ENCODE results near the gene WFDC11. TPM values are rescaled to one million over a fixed set of nuclear protein-coding genes. Genes with fewer than 3 reads are reported as not detected.
"Not testable (repeated sequence)": the region's sequence is repeated elsewhere in the genome, so short reads cannot be mapped to it uniquely, and the experiment has no call there.

WFDC11 gene
- not detected for total RNA-seq

GRCh38 chr20:45670139-45670538, at the start of gene WFDC11:
TSS of gene WFDC11 (minus strand) at chr20:45670239. CDS start at chr20:45650600, 19,639 bp downstream.
- no peak within 1 kb of the TSS for H3K4me3 Mint-ChIP-seq
- no peaks in the 10 kb centered on the region for H3K9me3 Mint-ChIP-seq
- H3K27ac Mint-ChIP-seq: no peak within 1 kb of the TSS
- no peaks in the 10 kb centered on the region for H3K4me1 Mint-ChIP-seq (ENCODE audit: low read depth)
- POLR2A ChIA-PET: no interaction called here
- peaks cover 23% of the 10 kb centered on the region for H3K27me3 Mint-ChIP-seq
- CTCF ChIA-PET: no interaction called here
- intact Hi-C loops (cut with micrococcal nuclease): no loop called here
- DNase-seq: no peak
- H3K36me3 Mint-ChIP-seq: no peaks in the 10 kb centered on the region

DNA sequence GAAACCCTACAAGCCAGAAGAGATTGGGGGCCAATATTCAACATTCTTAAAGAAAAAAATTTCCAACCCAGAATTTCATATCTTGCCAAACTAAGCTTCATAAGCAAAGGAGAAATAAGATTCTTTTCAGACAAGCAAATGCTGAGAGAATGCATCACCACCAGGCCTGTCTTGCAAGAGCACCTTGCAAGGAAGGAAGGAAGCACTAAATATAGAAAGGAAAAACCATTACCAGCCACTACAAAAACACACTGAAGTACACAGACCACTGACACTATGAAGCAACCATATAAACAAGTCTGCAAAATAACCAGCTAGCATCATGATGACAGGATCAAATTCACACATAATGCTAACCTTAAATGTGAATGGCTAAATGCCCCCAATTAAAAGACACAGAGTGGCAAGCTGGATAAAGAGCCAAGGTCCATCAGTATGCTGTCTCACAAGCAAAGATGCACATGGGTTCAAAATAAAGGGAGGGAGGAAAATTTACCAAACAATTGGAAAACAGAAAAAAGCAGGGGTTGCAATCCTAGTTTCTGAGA, 46.2 kb upstream of the WFDC11 start:
- H3K27ac Mint-ChIP-seq; DNase-seq; H3K36me3 Mint-ChIP-seq; POLR2A ChIA-PET; H3K4me1 Mint-ChIP-seq (ENCODE audit: low read depth); intact Hi-C loops (cut with micrococcal nuclease); CTCF ChIA-PET; H3K9me3 Mint-ChIP-seq; H3K4me3 Mint-ChIP-seq: not testable (repeated sequence)
- H3K27me3 Mint-ChIP-seq: peaks cover 28% of the 10 kb centered on the region

DNA sequence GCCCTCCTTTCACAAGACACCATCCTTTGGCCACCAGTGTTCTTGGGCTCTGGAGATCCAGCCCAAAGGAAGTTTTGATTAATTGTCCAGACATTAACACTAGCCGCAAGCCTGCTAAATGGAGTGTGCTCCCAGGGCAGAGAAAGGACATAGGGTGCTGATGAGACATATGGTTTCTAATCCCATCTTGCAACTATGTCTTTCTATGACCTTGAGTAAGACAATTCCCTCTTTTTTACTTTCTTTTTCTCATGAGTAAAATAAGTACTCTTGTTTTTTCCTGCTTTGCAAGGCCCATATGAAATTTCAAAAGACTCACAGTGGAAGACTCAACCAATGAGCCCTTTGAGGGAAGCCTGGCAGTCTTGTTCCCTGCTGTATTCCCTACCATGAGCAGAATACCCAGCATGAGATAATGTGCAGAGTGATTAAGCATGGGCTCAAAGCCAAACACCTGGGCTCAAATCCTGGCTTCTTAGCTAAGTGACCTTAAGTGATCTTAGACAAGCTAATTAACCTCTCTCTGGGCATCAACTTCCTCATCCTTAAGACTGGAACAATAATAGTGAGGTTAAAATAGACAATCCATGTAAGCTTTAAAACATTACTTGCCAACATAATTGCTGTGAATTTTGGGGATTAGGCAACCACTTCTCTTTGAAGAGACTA, 35.1 kb upstream of the WFDC11 start, which contains the start of gene WFDC10B:
Gene WFDC10B (minus strand): TSS at position 51 of the 669 bp plus-strand sequence. CDS start 19,027 bp downstream, outside the sequence.
- Mint-ChIP-seq H3K36me3 (no peaks in the 10 kb centered on the region), H3K9me3 (no peaks in the 10 kb centered on the region), H3K4me1 (ENCODE audit: low read depth) (no peaks in the 10 kb centered on the region), H3K4me3 (no peak within 1 kb of the TSS), H3K27me3 (peaks cover 32% of the 10 kb centered on the region), H3K27ac (no peak within 1 kb of the TSS)
- no peak for DNase-seq
- ChIA-PET CTCF (no interaction called here), POLR2A (no interaction called here)
- intact Hi-C loops (cut with micrococcal nuclease): no loop called here

- H3K4me3 Mint-ChIP-seq: no peak within 1 kb of the TSS
- no peak within 1 kb of the TSS for H3K27ac Mint-ChIP-seq
- H3K4me1 Mint-ChIP-seq (ENCODE audit: low read depth): no peaks in the 10 kb centered on the region
- H3K9me3 Mint-ChIP-seq: no peaks in the 10 kb centered on the region
- H3K27me3 Mint-ChIP-seq: peaks cover 17% of the 10 kb centered on the region
- no peak for DNase-seq
- H3K36me3 Mint-ChIP-seq: no peaks in the 10 kb centered on the region
- ChIA-PET CTCF (no interaction called here), POLR2A (no interaction called here)
- intact Hi-C loops (cut with micrococcal nuclease): no loop called here
These were observed 31.8 kb upstream of the WFDC11 start, which contains the start of gene WFDC13 for GRCh38 chr20:45701873-45702272. TSS of gene WFDC13 (plus strand) at chr20:45702038. CDS start at chr20:45702124, 86 bp downstream.

- Mint-ChIP-seq H3K36me3 (no peaks in the 10 kb centered on the region), H3K4me3 (no peak overlapping the region), H3K4me1 (ENCODE audit: low read depth) (no peaks in the 10 kb centered on the region), H3K9me3 (no peaks in the 10 kb centered on the region), H3K27ac (no peak overlapping the region), H3K27me3 (peaks cover 16% of the 10 kb centered on the region)
- POLR2A ChIA-PET: no interaction called here
- no peak for DNase-seq
- CTCF ChIA-PET: no interaction called here
- intact Hi-C loops (cut with micrococcal nuclease): no loop called here
These were observed 31.1 kb upstream of the WFDC11 start for GRCh38 chr20:45701104-45701503.

DNA sequence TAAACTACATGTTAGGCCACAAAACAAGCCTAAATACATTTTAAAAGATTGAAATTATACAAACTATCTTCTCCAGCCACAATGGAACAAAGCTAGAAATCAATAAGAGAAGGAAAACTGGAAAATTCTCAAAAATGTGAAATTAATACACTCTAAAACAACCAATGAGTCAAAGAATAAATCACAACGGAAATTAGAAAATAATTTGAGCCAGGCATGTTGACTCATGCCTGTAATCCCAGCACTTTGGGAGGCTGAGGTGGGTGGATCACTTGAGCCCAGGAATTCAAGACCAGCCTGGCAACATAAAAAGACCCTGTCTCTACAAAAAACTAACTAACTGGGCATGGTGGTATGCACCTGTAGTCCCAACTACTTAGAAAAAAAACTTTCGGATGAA, 25.5 kb upstream of the WFDC11 start:
- CTCF ChIA-PET: interaction anchor here (1.7 kb wide), 1 partner anchor 76 kb away, joined by 4 read pairs; no protein-coding TSS in a partner anchor
- H3K36me3 Mint-ChIP-seq: no peaks in the 10 kb centered on the region

DNA sequence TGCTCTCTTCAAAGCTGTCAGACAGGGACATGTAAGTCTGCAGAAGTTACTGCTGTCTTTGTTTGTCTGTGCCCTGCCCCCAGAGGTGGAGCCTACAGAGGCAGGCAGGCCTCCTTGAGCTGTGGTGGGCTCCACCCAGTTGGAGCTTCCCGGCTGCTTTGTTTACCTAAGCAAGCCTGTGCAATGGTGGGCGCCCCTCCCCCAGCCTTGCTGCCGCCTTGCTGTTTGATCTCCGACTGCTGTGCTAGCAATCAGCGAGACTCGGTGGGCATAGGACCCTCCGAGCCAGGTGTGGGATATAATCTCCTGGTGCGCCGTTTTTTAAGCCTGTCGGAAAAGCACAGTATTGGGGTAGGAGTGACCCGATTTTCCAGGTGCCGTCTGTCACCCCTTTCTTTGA, 23.3 kb upstream of the WFDC11 start:
- H3K4me3 Mint-ChIP-seq, CTCF ChIA-PET, H3K27ac Mint-ChIP-seq: not testable (repeated sequence)

More for the DNA sequence above, 25.5 kb upstream of the WFDC11 start:
- intact Hi-C loops (cut with micrococcal nuclease): no loop called here
- H3K4me1 Mint-ChIP-seq (ENCODE audit: low read depth): no peaks in the 10 kb centered on the region
- POLR2A ChIA-PET: no interaction called here
- H3K27me3 Mint-ChIP-seq: peaks cover 22% of the 10 kb centered on the region
- H3K4me3 Mint-ChIP-seq: no peak overlapping the region
- H3K27ac Mint-ChIP-seq: no peak overlapping the region
- DNase-seq: no peak
- H3K9me3 Mint-ChIP-seq: no peaks in the 10 kb centered on the region

GRCh38 chr20:45685896-45686295, 15.9 kb upstream of the WFDC11 start:
- Mint-ChIP-seq H3K4me1 (ENCODE audit: low read depth) (no peaks in the 10 kb centered on the region), H3K27me3 (peaks cover 24% of the 10 kb centered on the region), H3K9me3 (no peaks in the 10 kb centered on the region), H3K27ac (no peak overlapping the region), H3K4me3 (no peak overlapping the region), H3K36me3 (peaks cover 1% of the 10 kb centered on the region)
- no peak for DNase-seq
- CTCF ChIA-PET: interaction anchor here (0.6 kb wide), 1 partner anchor 79 kb away, joined by 3 read pairs; no protein-coding TSS in a partner anchor
- intact Hi-C loops (cut with micrococcal nuclease): no loop called here
- POLR2A ChIA-PET: no interaction called here

More for the DNA sequence above, 23.3 kb upstream of the WFDC11 start:
- intact Hi-C loops (cut with micrococcal nuclease); H3K36me3 Mint-ChIP-seq; H3K9me3 Mint-ChIP-seq; POLR2A ChIA-PET; DNase-seq; H3K4me1 Mint-ChIP-seq (ENCODE audit: low read depth): not testable (repeated sequence)
- H3K27me3 Mint-ChIP-seq: peaks cover 24% of the 10 kb centered on the region

DNA sequence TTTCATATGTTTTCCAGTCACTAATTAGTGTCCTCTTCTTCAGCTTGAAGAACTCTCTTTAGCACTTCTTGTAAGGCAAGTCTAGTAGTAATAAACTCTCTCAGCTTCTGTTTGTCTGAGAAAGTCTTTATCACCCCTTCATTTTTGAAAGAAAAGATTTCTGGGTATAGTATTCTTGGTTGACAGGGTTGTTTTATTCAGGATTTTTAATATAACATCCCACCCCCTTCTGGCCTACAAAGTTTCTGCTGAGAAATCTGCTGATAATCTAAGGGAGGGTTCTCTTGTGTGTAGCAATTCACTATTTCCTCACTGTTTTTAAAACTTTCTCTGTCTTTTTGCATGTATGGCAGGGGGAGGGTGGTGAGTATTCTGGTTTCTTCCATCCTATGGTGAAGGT, 9.6 kb upstream of the WFDC11 start:
- intact Hi-C loops (cut with micrococcal nuclease): no loop called here
- POLR2A ChIA-PET: no interaction called here
- CTCF ChIA-PET: no interaction called here

DNA sequence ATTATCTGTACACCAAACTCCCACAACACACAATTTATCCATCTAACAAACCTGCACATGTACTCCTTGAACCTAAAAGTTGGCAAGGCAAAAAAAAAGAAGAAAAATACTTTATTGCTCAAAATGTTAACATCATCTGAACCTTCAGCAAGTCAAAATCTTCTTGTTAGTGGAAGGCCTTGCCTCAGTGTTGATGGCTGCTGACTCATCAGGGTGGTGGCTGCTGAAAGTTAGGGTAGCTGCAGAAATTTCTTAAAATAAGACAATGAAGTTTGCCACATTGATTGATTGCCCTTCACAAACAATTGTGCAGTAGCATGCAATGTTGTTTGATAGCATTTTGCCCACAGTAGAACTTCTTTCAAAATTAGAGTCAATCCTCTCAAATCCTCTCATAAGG, 2.7 kb upstream of the WFDC11 start:
- peaks cover 2% of the 10 kb centered on the region for H3K9me3 Mint-ChIP-seq
- CTCF ChIA-PET: no interaction called here
- no peaks in the 10 kb centered on the region for H3K4me1 Mint-ChIP-seq (ENCODE audit: low read depth)
- H3K27ac Mint-ChIP-seq: no peak overlapping the region
- no peak for DNase-seq
- no peaks in the 10 kb centered on the region for H3K36me3 Mint-ChIP-seq
- H3K4me3 Mint-ChIP-seq: no peak overlapping the region
- H3K27me3 Mint-ChIP-seq: peaks cover 20% of the 10 kb centered on the region
- POLR2A ChIA-PET: no interaction called here
- intact Hi-C loops (cut with micrococcal nuclease): no loop called here

More for the DNA sequence above, 9.6 kb upstream of the WFDC11 start:
- no peak for DNase-seq
- Mint-ChIP-seq H3K36me3 (peaks cover 4% of the 10 kb centered on the region), H3K27me3 (peaks cover 14% of the 10 kb centered on the region), H3K9me3 (peaks cover 20% of the 10 kb centered on the region), H3K4me1 (ENCODE audit: low read depth) (no peaks in the 10 kb centered on the region), H3K27ac (no peak overlapping the region), H3K4me3 (no peak overlapping the region)

DNA sequence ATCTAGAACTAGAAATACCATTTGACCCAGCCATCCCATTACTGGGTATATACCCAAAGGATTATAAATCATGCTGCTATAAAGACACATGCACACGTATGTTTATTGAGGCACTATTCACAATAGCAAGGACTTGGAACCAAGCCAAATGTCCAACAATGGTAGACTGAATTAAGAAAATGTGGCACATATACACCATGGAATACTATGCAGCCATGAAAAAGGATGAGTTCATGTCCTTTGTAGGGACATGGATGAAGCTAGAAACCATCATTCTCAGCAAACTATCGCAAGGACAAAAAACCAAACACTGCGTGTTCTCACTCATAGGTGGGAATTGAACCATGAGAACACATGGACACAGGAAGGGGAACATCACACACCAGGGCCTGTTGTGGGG, 13.0 kb downstream of the WFDC11 start:
- H3K4me1 Mint-ChIP-seq (ENCODE audit: low read depth); H3K9me3 Mint-ChIP-seq; CTCF ChIA-PET; intact Hi-C loops (cut with micrococcal nuclease); H3K4me3 Mint-ChIP-seq; POLR2A ChIA-PET; H3K36me3 Mint-ChIP-seq; DNase-seq; H3K27ac Mint-ChIP-seq: not testable (repeated sequence)
- peaks cover 13% of the 10 kb centered on the region for H3K27me3 Mint-ChIP-seq

- H3K36me3 Mint-ChIP-seq; H3K4me3 Mint-ChIP-seq; DNase-seq; POLR2A ChIA-PET; H3K4me1 Mint-ChIP-seq (ENCODE audit: low read depth); CTCF ChIA-PET; H3K9me3 Mint-ChIP-seq; H3K27ac Mint-ChIP-seq; intact Hi-C loops (cut with micrococcal nuclease): not testable (repeated sequence)
- peaks cover 14% of the 10 kb centered on the region for H3K27me3 Mint-ChIP-seq
These were observed 18.3 kb downstream of the WFDC11 start for GRCh38 chr20:45651726-45652125.

DNA sequence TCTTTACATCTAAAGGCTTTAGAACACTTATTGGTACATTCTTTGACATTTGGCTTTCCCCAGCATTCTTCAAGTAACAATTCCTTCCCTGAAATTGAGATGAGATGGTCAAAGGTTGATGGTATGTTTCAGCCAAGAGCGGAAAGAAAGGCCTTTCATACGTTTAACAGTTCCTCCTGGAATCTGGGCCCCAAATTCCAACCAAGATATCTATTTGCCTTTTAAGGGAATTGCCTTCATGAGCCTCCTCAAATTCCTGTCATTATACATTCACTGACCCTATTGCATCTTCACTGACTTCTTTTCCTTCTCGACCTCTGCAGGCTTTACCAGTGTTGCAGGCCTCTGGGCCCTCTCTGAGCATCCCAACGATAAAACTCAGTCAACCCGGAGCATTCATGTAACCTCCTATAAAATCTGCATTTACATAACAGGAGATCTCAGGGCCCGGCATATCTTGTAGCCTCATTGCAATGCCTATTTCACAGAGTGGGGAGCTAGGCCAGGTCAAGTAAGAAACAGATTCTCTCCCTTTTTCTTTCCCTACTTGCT, 20.7 kb downstream of the WFDC11 start:
- no peaks in the 10 kb centered on the region for H3K9me3 Mint-ChIP-seq
- no peak overlapping the region for H3K4me3 Mint-ChIP-seq
- POLR2A ChIA-PET: no interaction called here
- intact Hi-C loops (cut with micrococcal nuclease): no loop called here
- H3K27ac Mint-ChIP-seq: no peak overlapping the region
- CTCF ChIA-PET: interaction anchor here (1.8 kb wide), 1 partner anchor 20 kb away, joined by 4 read pairs; the partner anchor contains the start of gene WFDC10A
- H3K36me3 Mint-ChIP-seq: no peaks in the 10 kb centered on the region
- no peaks in the 10 kb centered on the region for H3K4me1 Mint-ChIP-seq (ENCODE audit: low read depth)
- H3K27me3 Mint-ChIP-seq: peaks cover 10% of the 10 kb centered on the region
- DNase-seq: no peak
